Activated T-helper 2 cell treated with anti-CD3 and anti-CD28 coated beads, Interferon-gamma antibody, Interleukin-2, Interleukin-4, amounts not matched to agents 10 μg/mL and 5 μg/mL and 100 μg/mL, durations not matched to agents 14 hours and 24 hours and 36 hours (primary cell): Measurements from ENCODE around the gene GNPNAT1. TPM values are rescaled to one million over a fixed set of nuclear protein-coding genes. Genes with fewer than 3 reads are reported as not detected.
"Not testable (repeated sequence)": the region's sequence is repeated elsewhere in the genome, so short reads cannot be mapped to it uniquely, and the experiment has no call there.

Experiments used
- DNase-seq: peaks from one replicate; pipeline ENCODE4 v3.0.0; 2021; ENCODE audit warnings: low spot score
- H3K27ac Mint-ChIP-seq: one replicate; pipeline ENCODE4 v1.8.0; 2021; ENCODE audit warnings: mixed read lengths
- H3K27me3 Mint-ChIP-seq: one replicate; pipeline ENCODE4 v1.8.0; 2021; ENCODE audit warnings: low read depth, mixed read lengths
- H3K36me3 Mint-ChIP-seq: one replicate; pipeline ENCODE4 v1.8.0; 2021; ENCODE audit warnings: low read depth, mixed read lengths
- H3K4me1 Mint-ChIP-seq: one replicate; pipeline ENCODE4 v1.8.0; 2021; ENCODE audit warnings: low read depth, mixed read lengths
- H3K4me3 Mint-ChIP-seq: one replicate; pipeline ENCODE4 v1.8.0; 2021; ENCODE audit warnings: low read depth, mild to moderate bottlenecking, moderate library complexity, mixed read lengths
- H3K9me3 Mint-ChIP-seq: one replicate; pipeline ENCODE4 v1.8.0; 2021; ENCODE audit warnings: mixed read lengths
- intact Hi-C: fragments of 100-400 bp; cut with micrococcal nuclease; formaldehyde crosslinking; loops from one replicate; pipeline ENCODE4 v1.15.1; 2023
- total RNA-seq: library from RNA; stranded (reverse); gene quantifications from 2 replicates; pipeline ENCODE4 v1.2.3, GENCODE V29; 2022

The GNPNAT1 gene
- total RNA-seq, 1 donor from 2014 or later: 29.4 TPM

DNA sequence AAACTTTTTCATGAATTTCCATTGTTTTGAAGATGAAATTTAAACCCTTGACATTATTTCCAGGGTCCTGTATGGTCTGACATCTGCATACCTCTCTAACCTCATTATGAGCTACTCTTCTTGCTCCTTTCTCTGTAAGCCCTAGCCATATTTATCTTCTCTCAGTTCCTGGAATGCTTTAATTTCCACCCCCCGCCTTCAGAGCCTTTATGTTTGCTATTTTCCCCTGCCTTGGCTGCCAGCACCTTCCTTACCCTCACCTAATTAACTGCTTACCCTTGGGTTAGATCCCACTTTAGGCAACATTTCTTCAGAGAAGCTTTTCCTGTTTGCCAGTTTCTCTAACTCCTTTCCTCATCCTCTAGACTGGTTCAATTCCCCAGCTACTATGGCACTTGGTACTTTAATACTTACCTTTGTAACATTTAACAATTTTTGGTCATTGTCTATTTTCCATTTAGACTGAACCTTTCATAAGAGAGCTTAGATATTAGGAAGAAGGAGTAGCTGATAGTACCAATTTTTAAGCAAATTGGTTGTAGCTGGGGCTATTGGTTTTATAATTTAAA lies 55.4 kb downstream of the GNPNAT1 start:
- DNase-seq: no peak
- Mint-ChIP-seq H3K4me1 (peaks cover 44% of the 10 kb centered on the region), H3K4me3 (no peak overlapping the region), H3K27ac (no peak overlapping the region), H3K9me3 (no peaks in the 10 kb centered on the region), H3K36me3 (peaks cover 49% of the 10 kb centered on the region), H3K27me3 (no peaks in the 10 kb centered on the region)
- intact Hi-C loops: no loop called here

DNA sequence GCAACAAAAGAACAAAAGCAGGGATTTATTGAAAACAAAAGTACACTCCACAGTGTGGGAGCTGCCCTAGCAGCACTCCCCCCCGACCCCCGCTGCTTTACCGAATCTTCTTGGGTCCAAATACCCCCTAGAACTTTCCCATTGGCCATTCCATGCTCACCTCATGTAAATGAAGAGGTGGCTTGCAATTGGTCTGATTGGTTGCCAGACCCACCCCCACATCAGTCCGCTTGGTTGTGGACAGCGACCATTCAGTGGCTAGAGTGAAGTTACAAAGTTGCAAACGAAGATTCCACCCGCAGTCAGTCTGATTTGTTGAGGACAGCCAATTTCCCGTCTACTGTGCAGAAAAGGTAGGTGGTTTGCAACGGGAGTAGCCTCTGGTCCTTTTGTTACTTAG lies 57.6 kb downstream of the GNPNAT1 start:
- DNase-seq: no peak
- Mint-ChIP-seq H3K4me3 (no peak overlapping the region), H3K27ac (no peak overlapping the region), H3K27me3 (no peaks in the 10 kb centered on the region), H3K36me3 (peaks cover 44% of the 10 kb centered on the region), H3K4me1 (peaks cover 39% of the 10 kb centered on the region), H3K9me3 (no peaks in the 10 kb centered on the region)
- intact Hi-C loops: loop anchor here (5.0 kb wide), 1 partner anchor 58 kb away; the partner anchor contains the start of gene GNPNAT1

DNA sequence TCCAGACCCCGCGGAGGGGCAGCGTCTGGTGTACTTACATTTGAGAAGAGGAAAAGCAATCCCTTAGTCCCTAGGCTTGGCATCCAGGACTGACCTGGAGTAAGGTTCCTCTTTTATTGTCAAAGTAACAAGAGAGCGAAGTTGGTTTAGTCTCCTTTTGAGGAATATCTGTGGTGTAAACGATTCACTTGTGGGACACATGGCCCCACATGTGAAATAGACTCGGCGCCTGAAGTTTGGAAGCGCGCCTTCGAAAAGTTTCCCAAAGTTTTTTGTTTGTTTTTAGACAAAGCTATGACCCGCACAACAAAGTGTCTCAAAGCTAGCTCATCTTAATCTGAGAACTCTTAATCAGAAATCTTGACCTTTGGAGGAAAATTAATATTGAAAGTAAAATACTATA lies 60.7 kb downstream of the GNPNAT1 start:
- Mint-ChIP-seq H3K36me3 (peaks cover 49% of the 10 kb centered on the region), H3K27ac (peak overlapping the region; percentile 80), H3K9me3 (no peaks in the 10 kb centered on the region), H3K4me1 (peaks cover 22% of the 10 kb centered on the region), H3K4me3 (peak overlapping the region; percentile 95), H3K27me3 (no peaks in the 10 kb centered on the region)
- DNase-seq: no peak
- intact Hi-C loops: loop anchor here (1.0 to 5.0 kb wide), 3 partner anchors 12 to 62 kb away; partner anchors contain the start of gene GNPNAT1

DNA sequence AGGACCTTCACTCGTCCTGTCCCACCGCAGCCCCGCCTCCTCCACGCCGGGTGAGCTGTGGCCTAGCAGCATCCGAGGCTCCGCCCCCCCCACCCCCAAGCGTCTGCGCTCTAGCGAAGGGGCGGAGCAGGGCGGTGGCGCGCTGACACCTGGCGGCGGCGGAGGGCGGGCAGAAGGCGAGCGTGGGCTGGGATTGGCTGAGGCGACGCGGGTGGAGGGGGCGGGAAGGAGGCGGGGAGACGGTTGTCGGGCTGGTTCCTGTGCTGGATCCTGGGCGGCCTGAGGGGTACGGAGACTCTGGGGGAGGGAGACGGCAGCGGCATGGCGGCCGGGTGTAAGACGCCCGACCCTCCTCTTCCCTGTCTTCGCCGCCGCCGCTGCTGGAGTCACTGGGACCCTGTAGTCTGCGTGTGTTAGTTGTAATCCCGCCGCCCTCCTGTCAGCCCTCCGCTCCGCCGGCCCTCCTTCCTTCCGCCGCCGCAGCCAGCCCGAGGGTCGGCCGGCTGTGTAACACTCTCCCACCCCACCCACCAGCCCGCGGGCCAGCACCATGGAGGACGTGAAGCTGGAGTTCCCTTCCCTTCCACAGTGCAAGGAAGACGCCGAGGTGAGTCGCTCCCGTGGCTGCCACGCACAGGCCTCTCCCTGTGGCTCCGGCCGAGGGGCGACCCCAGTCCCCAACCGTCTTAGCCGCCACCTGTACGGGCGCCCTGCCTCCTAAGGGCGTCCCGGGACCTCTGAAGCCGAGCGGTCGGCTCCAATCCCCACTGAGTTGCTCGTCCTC lies 61.3 kb downstream of the GNPNAT1 start, which contains the start of gene STYX:
TSS of gene STYX (plus strand) at position 242 of the 784 bp plus-strand sequence. CDS start at position 551, 309 bp downstream.
- no peaks in the 10 kb centered on the region for H3K9me3 Mint-ChIP-seq
- H3K36me3 Mint-ChIP-seq: peaks cover 48% of the 10 kb centered on the region
- intact Hi-C loops: loop anchor here (1.0 to 10.0 kb wide), 6 partner anchors 12 to 178 kb away; partner anchors contain the start of genes GNPNAT1, GPR137C, PSMC6 and TXNDC16
- DNase-seq: peak; percentile 96
- H3K4me1 Mint-ChIP-seq: peaks cover 18% of the 10 kb centered on the region
- peak within 1 kb of the TSS; percentile 95 for H3K4me3 Mint-ChIP-seq
- peak within 1 kb of the TSS; percentile 80 for H3K27ac Mint-ChIP-seq
- no peaks in the 10 kb centered on the region for H3K27me3 Mint-ChIP-seq

DNA sequence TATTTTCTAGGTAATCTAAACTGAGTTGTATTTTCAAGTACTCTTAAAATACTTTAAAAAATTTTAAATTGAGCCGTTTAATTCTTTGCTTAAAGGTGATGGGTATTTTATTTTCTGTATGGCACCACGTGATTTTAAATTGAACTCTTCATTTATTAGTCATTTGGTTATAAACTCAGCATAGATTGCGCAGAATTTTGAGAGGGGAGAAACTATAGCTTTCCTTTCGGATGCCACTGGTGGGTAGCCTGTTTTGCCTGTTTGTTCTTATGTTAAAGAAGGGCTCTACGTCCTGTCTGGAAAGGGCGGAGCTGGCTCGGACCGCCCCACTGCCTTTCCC lies 61.9 kb downstream of the GNPNAT1 start:
- intact Hi-C loops: loop anchor here (1.0 to 10.0 kb wide), 3 partner anchors 22 to 177 kb away; partner anchors contain the start of genes GPR137C, PSMC6 and TXNDC16
- no peaks in the 10 kb centered on the region for H3K27me3 Mint-ChIP-seq
- H3K4me1 Mint-ChIP-seq: peaks cover 16% of the 10 kb centered on the region
- DNase-seq: no peak
- H3K36me3 Mint-ChIP-seq: peaks cover 50% of the 10 kb centered on the region
- H3K27ac Mint-ChIP-seq: peak overlapping the region; percentile 61
- no peaks in the 10 kb centered on the region for H3K9me3 Mint-ChIP-seq
- peak overlapping the region; percentile 95 for H3K4me3 Mint-ChIP-seq

DNA sequence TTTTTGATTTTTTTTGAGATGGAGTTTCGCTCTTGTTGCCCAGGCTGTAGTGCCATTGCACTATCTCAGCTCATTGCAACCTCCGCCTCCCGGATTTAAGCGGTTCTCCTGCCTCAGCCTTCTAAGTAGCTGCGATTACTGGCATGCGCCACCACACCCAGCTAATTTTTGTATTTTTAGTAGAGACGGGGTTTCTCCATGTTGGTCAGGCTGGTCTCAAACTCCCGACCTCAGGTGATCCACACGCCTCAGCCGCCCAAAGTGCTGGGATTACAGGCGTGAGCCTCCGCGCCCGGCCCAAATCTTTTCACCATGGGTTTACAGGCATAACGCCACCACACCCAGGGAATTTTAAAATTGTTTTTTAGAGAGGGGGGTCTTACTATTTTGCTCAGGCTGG lies 62.4 kb downstream of the GNPNAT1 start:
- peaks cover 50% of the 10 kb centered on the region for H3K36me3 Mint-ChIP-seq
- intact Hi-C loops: loop anchor here (1.0 to 10.0 kb wide), 3 partner anchors 22 to 177 kb away; partner anchors contain the start of genes GPR137C, PSMC6 and TXNDC16
- not testable (repeated sequence) for H3K27me3 Mint-ChIP-seq

DNA sequence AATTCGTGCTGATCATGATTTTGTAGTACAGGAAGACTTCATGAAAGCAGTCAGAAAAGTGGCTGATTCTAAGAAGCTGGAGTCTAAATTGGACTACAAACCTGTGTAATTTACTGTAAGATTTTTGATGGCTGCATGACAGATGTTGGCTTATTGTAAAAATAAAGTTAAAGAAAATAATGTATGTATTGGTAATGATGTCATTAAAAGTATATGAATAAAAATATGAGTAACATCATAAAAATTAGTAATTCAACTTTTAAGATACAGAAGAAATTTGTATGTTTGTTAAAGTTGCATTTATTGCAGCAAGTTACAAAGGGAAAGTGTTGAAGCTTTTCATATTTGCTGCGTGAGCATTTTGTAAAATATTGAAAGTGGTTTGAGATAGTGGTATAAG lies 63.9 kb downstream of the GNPNAT1 start:
- not testable (repeated sequence) for H3K4me3 Mint-ChIP-seq, H3K27me3 Mint-ChIP-seq, DNase-seq, H3K9me3 Mint-ChIP-seq, H3K27ac Mint-ChIP-seq
- Mint-ChIP-seq H3K4me1 (peaks cover 15% of the 10 kb centered on the region), H3K36me3 (peaks cover 52% of the 10 kb centered on the region)
- intact Hi-C loops: loop anchor here (5.0 to 10.0 kb wide), 2 partner anchors 53 to 175 kb away; partner anchors contain the start of genes GPR137C and TXNDC16

More for the DNA sequence above, 62.4 kb downstream of the GNPNAT1 start:
- H3K4me1 Mint-ChIP-seq: peaks cover 16% of the 10 kb centered on the region
- DNase-seq, H3K27ac Mint-ChIP-seq, H3K9me3 Mint-ChIP-seq: not testable (repeated sequence)
- peak overlapping the region; percentile 37 for H3K4me3 Mint-ChIP-seq

Other genes with a start within 250 kb of the GNPNAT1 start
- 4.7 and 5.2 TPM in 2 replicates for gene TXNDC16, start 239.1 kb downstream of the GNPNAT1 start, total RNA-seq
- 0.07 and 0.27 TPM in 2 replicates for gene GPR137C, start 238.8 kb downstream of the GNPNAT1 start, total RNA-seq
- 219 and 226 TPM in 2 replicates for gene ERO1A, start 96.0 kb downstream of the GNPNAT1 start, total RNA-seq
- gene PSMC6, start 84.4 kb downstream of the GNPNAT1 start, total RNA-seq: 144 and 155 TPM in 2 replicates
- gene STYX, start 61.4 kb downstream of the GNPNAT1 start, total RNA-seq: 16.3 and 16.5 TPM in 2 replicates
- gene FERMT2, start 159.4 kb upstream of the GNPNAT1 start, total RNA-seq: 0.99 and 1.7 TPM in 2 replicates